IMR-90 (cell line): ENCODE measurements around the gene MAGI2. TPM values are rescaled to one million over a fixed set of nuclear protein-coding genes. Genes with fewer than 3 reads are reported as not detected.

Source experiments
- ATAC-seq: fragments of 200-7000 bp; cut with Tn5 transposase; 2 replicates; pipeline ENCODE4 v1.9.1; 2020; ENCODE audit warnings: low read depth, mild to moderate bottlenecking, moderate library complexity
- BruUV-seq: library from RNA; stranded (reverse); fragments of 400-500 nt; replicated peaks from 2 replicates; lab custom pipeline; 2021; lab: Mats Ljungman, UMichigan
- CTCF ChIA-PET: fragments of 300-600 bp; formaldehyde crosslinking; extraction: SDS; loops from one replicate; lab custom pipeline; 2021; ENCODE audit warnings: antibody characterized with exemption; lab: Yijun Ruan, JAX
- POLR2A ChIA-PET: fragments of 300-600 bp; sonication (Branson Sonifier 250); formaldehyde crosslinking; loops from one replicate; lab custom pipeline; 2022; ENCODE audit warnings: antibody characterized with exemption; ENCODE audit not compliant: unreplicated experiment; lab: Charles Lee
- DNase-seq: peaks from one replicate; pipeline ENCODE4 v3.0.0; 2013
- H2AFZ ChIP-seq: replicated peaks from 2 replicates; pipeline ENCODE3; 2013; ENCODE audit warnings: low read length, mild to moderate bottlenecking; ENCODE audit not compliant: poor library complexity
- H2AK5ac ChIP-seq: 2 replicates; pipeline ENCODE4 v1.6.1; 2013; ENCODE audit warnings: low read depth, low read length, inconsistent platforms
- H2AK9ac ChIP-seq: replicated peaks from 2 replicates; pipeline ENCODE3; 2013; ENCODE audit warnings: mild to moderate bottlenecking, low read depth, low read length, moderate library complexity; ENCODE audit not compliant: poor library complexity
- H2BK120ac ChIP-seq: 2 replicates; pipeline ENCODE4 v1.6.1; 2013; ENCODE audit warnings: low read depth, low read length, inconsistent platforms
- H2BK15ac ChIP-seq: 3 replicates; pipeline ENCODE4 v1.6.1; 2013; ENCODE audit warnings: low read depth, low read length, inconsistent platforms
- H2BK20ac ChIP-seq: 2 replicates; pipeline ENCODE4 v1.6.1; 2013; ENCODE audit warnings: low read depth, mild to moderate bottlenecking, inconsistent platforms, low read length, moderate library complexity
- H2BK5ac ChIP-seq: 2 replicates; pipeline ENCODE4 v1.6.1; 2013; ENCODE audit warnings: mild to moderate bottlenecking, low read depth, low read length, inconsistent platforms; ENCODE audit not compliant: poor library complexity, severe bottlenecking
- H3K14ac ChIP-seq: replicated peaks from 2 replicates; pipeline ENCODE4 v1.6.1; 2013; ENCODE audit warnings: low read depth, low read length, inconsistent platforms
- H3K18ac ChIP-seq: 2 replicates; pipeline ENCODE4 v1.6.1; 2013; ENCODE audit warnings: low read depth, low read length, control low read depth
- H3K23ac ChIP-seq: 2 replicates; pipeline ENCODE4 v1.6.1; 2013; ENCODE audit warnings: low read depth, low read length, inconsistent platforms
- H3K27ac ChIP-seq: 2 replicates; pipeline ENCODE4 v1.5.1; 2013; ENCODE audit warnings: mild to moderate bottlenecking, control low read depth, low read length; ENCODE audit not compliant: insufficient read depth
- H3K27me3 ChIP-seq: 2 replicates; pipeline ENCODE4 v1.6.1; 2013; ENCODE audit warnings: low read length; ENCODE audit not compliant: control insufficient read depth, insufficient read depth
- H3K36me3 ChIP-seq: 2 replicates; pipeline ENCODE4 v1.6.1; 2013; ENCODE audit warnings: low read length, mixed read lengths; ENCODE audit not compliant: control insufficient read depth, insufficient read depth
- H3K4ac ChIP-seq: 2 replicates; pipeline ENCODE4 v1.6.1; 2013; ENCODE audit warnings: low read depth, low read length, inconsistent platforms
- H3K4me1 ChIP-seq: 2 replicates; pipeline ENCODE4 v1.6.1; 2013; ENCODE audit warnings: low read length, mixed read lengths; ENCODE audit not compliant: control insufficient read depth, insufficient read depth
- H3K4me2 ChIP-seq: 2 replicates; pipeline ENCODE4 v1.6.1; 2013; ENCODE audit warnings: low read depth, mild to moderate bottlenecking, control low read depth, low read length, moderate library complexity
- H3K4me3 ChIP-seq: 2 replicates; pipeline ENCODE4 v1.5.1; 2013; ENCODE audit warnings: low read depth, mild to moderate bottlenecking, control low read depth, low read length, moderate library complexity; ENCODE audit not compliant: insufficient read depth
- H3K56ac ChIP-seq: 2 replicates; pipeline ENCODE4 v1.6.1; 2013; ENCODE audit warnings: low read length, inconsistent platforms; ENCODE audit not compliant: insufficient read depth; ENCODE audit errors: extremely low read depth
- H3K79me1 ChIP-seq, 2 experiments: 2 replicates each; pipeline ENCODE4 v1.6.1; 2013; ENCODE audit warnings: low read length in 2 of 2, inconsistent platforms in 1 of 2, low read depth in 1 of 2
- H3K9ac ChIP-seq: 2 replicates; pipeline ENCODE4 v1.6.1; 2013; ENCODE audit warnings: low read depth, low read length, control low read depth
- H3K9me1 ChIP-seq: 2 replicates; pipeline ENCODE4 v1.6.1; 2013; ENCODE audit warnings: low read length, inconsistent platforms; ENCODE audit not compliant: insufficient read depth
- H3K9me3 ChIP-seq: 2 replicates; pipeline ENCODE4 v1.6.1; 2013; ENCODE audit warnings: low read length; ENCODE audit not compliant: control insufficient read depth, insufficient read depth
- H4K20me1 ChIP-seq: 2 replicates; pipeline ENCODE4 v1.6.1; 2013; ENCODE audit warnings: low read length, inconsistent platforms; ENCODE audit not compliant: insufficient read depth
- H4K5ac ChIP-seq: 2 replicates; pipeline ENCODE4 v1.6.1; 2013; ENCODE audit warnings: mild to moderate bottlenecking, low read depth, low read length, control low read depth
- H4K8ac ChIP-seq, 2 experiments: 2 replicates each; pipeline ENCODE4 v1.6.1; 2013; ENCODE audit warnings: low read depth in 2 of 2, low read length in 2 of 2, control low read depth in 1 of 2, inconsistent platforms in 1 of 2
- H4K91ac ChIP-seq: 2 replicates; pipeline ENCODE4 v1.6.1; 2013; ENCODE audit warnings: low read depth, low read length, inconsistent platforms; ENCODE audit not compliant: insufficient read depth
- BHLHE40 ChIP-seq: fragments of 150-350 bp; IDR thresholded peaks from 2 replicates; pipeline ENCODE4 v1.6.1; 2016; ENCODE audit warnings: mild to moderate bottlenecking, low read depth, low read length
- CEBPB ChIP-seq: IDR thresholded peaks from 2 replicates; pipeline ENCODE4 v1.6.1; 2012; ENCODE audit warnings: low read depth, low read length, improper control_type of control experiment
- CTCF ChIP-seq: conservative IDR thresholded peaks from 2 replicates; pipeline ENCODE4 v1.5.1; 2012; ENCODE audit warnings: mild to moderate bottlenecking, low read depth, low read length, improper control_type of control experiment
- FOS ChIP-seq: fragments of 150-350 bp; IDR thresholded peaks from 2 replicates; pipeline ENCODE4 v1.6.1; 2016; ENCODE audit warnings: low read depth, low read length
- MAZ ChIP-seq: IDR thresholded peaks from 2 replicates; pipeline ENCODE4 v1.6.1; 2012; ENCODE audit warnings: low read depth, mild to moderate bottlenecking, low read length, improper control_type of control experiment, moderate library complexity, borderline replicate concordance
- NFE2L2 ChIP-seq: fragments of 150-350 bp; IDR thresholded peaks from 2 replicates; pipeline ENCODE4 v1.6.1; 2016; ENCODE audit warnings: low read depth, mild to moderate bottlenecking, low read length
- POLR2A ChIP-seq: IDR thresholded peaks from 2 replicates; pipeline ENCODE4 v1.6.1; 2012; ENCODE audit warnings: mild to moderate bottlenecking, low read depth, low read length
- RCOR1 ChIP-seq: IDR thresholded peaks from 2 replicates; pipeline ENCODE4 v1.6.1; 2012; ENCODE audit warnings: mild to moderate bottlenecking, low read length, improper control_type of control experiment; ENCODE audit not compliant: insufficient replicate concordance
- RFX5 ChIP-seq: IDR thresholded peaks from 2 replicates; pipeline ENCODE4 v1.8.0; 2012; ENCODE audit warnings: low read depth, mild to moderate bottlenecking, low read length, moderate library complexity
- WGBS, 2 experiments: methylation state at CpG; one replicate each; pipeline versions ENCODE4 v1.1.5 to v1.1.7; 2013; ENCODE audit warnings: missing lambda C conversion rate in 2 of 2; ENCODE audit not compliant: insufficient read length in 1 of 2; ENCODE audit errors: extremely low coverage in 2 of 2; 5-methylcytosine and 5-hydroxymethylcytosine counted together
- dilution Hi-C: fragments of 300-500 bp; cut with HindIII; formaldehyde crosslinking; loops from one replicate; pipeline ENCODE4 v1.14.3; 2018; ENCODE audit warnings: low sequenced_read_pairs; ENCODE audit not compliant: unreplicated experiment
- in situ Hi-C: fragments of 300-500 bp; cut with MboI; formaldehyde crosslinking; loops from 3 replicates; pipeline ENCODE4 v1.14.3; 2019; ENCODE audit warnings: low sequenced_read_pairs, inconsistent platforms, mixed read lengths
- intact Hi-C: fragments of 100-400 bp; cut with micrococcal nuclease; formaldehyde crosslinking; loops from 2 replicates; pipeline ENCODE4 v1.10.0; 2022
- polyA plus RNA-seq, 3 experiments: library from polyadenylated mRNA; depleted of rRNA; stranded (reverse); fragments of >200 nt; gene quantifications; 2 replicates each; pipeline ENCODE4 v1.2.3, GENCODE V29; 2012; ENCODE audit warnings: low replicate concordance in 1 of 3
- total RNA-seq: library from RNA; depleted of rRNA; stranded (reverse); fragments of >200 nt; gene quantifications from 2 replicates; pipeline ENCODE4 v1.2.3, GENCODE V29; 2012

MAGI2 gene
- total and polyA plus RNA-seq, 2 of the 4 experiments (the other 2 are of a cell fraction) = 2.5 to 17.9 TPM

- Histone ChIP-seq H3K4me2 (no peak overlapping the region), H3K27me3 (no peaks in the 10 kb centered on the region), H3K56ac (no peak overlapping the region), H3K23ac (no peak overlapping the region), H3K36me3 (no peaks in the 10 kb centered on the region), H3K9me3 (no peaks in the 10 kb centered on the region), H4K20me1 (peaks cover 5% of the 10 kb centered on the region; the same call in 1 of the 2 replicates), H2BK15ac (no peak overlapping the region), H3K79me1 (no peaks in the 10 kb centered on the region), H4K8ac (no peak overlapping the region), H2BK20ac (no peak overlapping the region), H3K9ac (no peak overlapping the region), H3K4me3 (no peak overlapping the region), H3K18ac (no peak overlapping the region), H2AK9ac (no peak overlapping the region), H3K27ac (no peak overlapping the region), H2AK5ac (no peak overlapping the region), H4K5ac (no peak overlapping the region), H2AFZ (no peak overlapping the region), H3K4me1 (no peaks in the 10 kb centered on the region; the same call in 1 of the 2 replicates), H4K91ac (no peak overlapping the region), H2BK120ac (no peak overlapping the region), H3K9me1 (peaks cover 6% of the 10 kb centered on the region), H2BK5ac (no peak overlapping the region), H3K4ac (no peak overlapping the region), H3K14ac (no peak overlapping the region)
- no peak for ATAC-seq
- ChIA-PET POLR2A (no interaction called here), CTCF (interaction anchor here (0.6 kb wide), 1 partner anchor 9 kb away, joined by 5 read pairs; no protein-coding TSS in a partner anchor)
- no peak for TF ChIP-seq CTCF
- no peak for TF ChIP-seq POLR2A
- TF ChIP-seq RFX5 = no peak
- no peak for TF ChIP-seq BHLHE40
- no peak for TF ChIP-seq MAZ
- no peak for TF ChIP-seq NFE2L2
- TF ChIP-seq CEBPB = no peak
- no peak for TF ChIP-seq FOS
- no peak for TF ChIP-seq RCOR1
- in situ Hi-C loops (no loop called here), dilution Hi-C loops (no loop called here), intact Hi-C loops (no loop called here)
- no CpG with 5 or more reads among the region's 3 CpGs for WGBS, 2 experiments
- DNase-seq = no peak
- BruUV-seq = no TSS peak
These were observed 894.9 kb downstream of the MAGI2 start for GRCh38 chr7:78558566-78558965.
